Left forelimb (tissue), 1 donor: ENCODE results near the gene FAM187B.
"Not testable (repeated sequence)": the region's sequence is repeated elsewhere in the genome, so short reads cannot be mapped to it uniquely, and the experiment has no call there.

ENCODE experiments used
- DNase-seq: peaks from one replicate; pipeline ENCODE4 v3.0.0-alpha.2; 2018; ENCODE audit warnings: low spot score

Gene FAM187B

GRCh38 chr19:35236638-35237400, 8.3 kb upstream of the FAM187B start:
- DNase-seq = peak; percentile 36

GRCh38 chr19:35232912-35233311, 4.4 kb upstream of the FAM187B start:
- DNase-seq = no peak

- peak; percentile 55 for DNase-seq
These were observed 3.6 kb upstream of the FAM187B start for GRCh38 chr19:35231956-35232645.

GRCh38 chr19:35229601-35230000, 1.1 kb upstream of the FAM187B start:
- peak; percentile 18 for DNase-seq

- DNase-seq = no peak
These were observed 1.8 kb downstream of the FAM187B start for GRCh38 chr19:35226748-35227147.

- DNase-seq = no peak
These were observed 2.6 kb downstream of the FAM187B start for GRCh38 chr19:35225951-35226350.

- DNase-seq = no peak
These were observed 3.6 kb downstream of the FAM187B start for GRCh38 chr19:35224681-35225571.

- DNase-seq = no peak
These were observed 4.6 kb downstream of the FAM187B start for GRCh38 chr19:35223862-35224505.

GRCh38 chr19:35223084-35223790, 5.3 kb downstream of the FAM187B start:
- peak; percentile 18 for DNase-seq

- no peak for DNase-seq
These were observed 6.0 kb downstream of the FAM187B start for GRCh38 chr19:35222373-35223015.

- not testable (repeated sequence) for DNase-seq
These were observed 7.5 kb downstream of the FAM187B start for GRCh38 chr19:35220973-35221590.

- no peak for DNase-seq
These were observed 8.1 kb downstream of the FAM187B start for GRCh38 chr19:35220315-35220921.

- DNase-seq = no peak
These were observed 9.5 kb downstream of the FAM187B start for GRCh38 chr19:35219008-35219407.

GRCh38 chr19:35217649-35217990, 10.9 kb downstream of the FAM187B start:
- no peak for DNase-seq

GRCh38 chr19:35216833-35217648, 11.5 kb downstream of the FAM187B start:
- peak; percentile 1 for DNase-seq

GRCh38 chr19:35216016-35216832, 12.3 kb downstream of the FAM187B start:
- DNase-seq = no peak

- DNase-seq = no peak
These were observed 13.6 kb downstream of the FAM187B start for GRCh38 chr19:35214766-35215422.
